Activated CD8-positive, alpha-beta memory T cell treated with anti-CD3 and anti-CD28 coated beads, Interleukin-2, amount 50 U/mL, for 1 hour (primary cell): Measurements from ENCODE around the gene PRR27.
"Not testable (repeated sequence)": the region's sequence is repeated elsewhere in the genome, so short reads cannot be mapped to it uniquely, and the experiment has no call there.

Source experiments
- DNase-seq: peaks from one replicate; pipeline ENCODE4 v3.0.0-alpha.2; 2020; ENCODE audit errors: extremely low read depth

PRR27 gene

DNA sequence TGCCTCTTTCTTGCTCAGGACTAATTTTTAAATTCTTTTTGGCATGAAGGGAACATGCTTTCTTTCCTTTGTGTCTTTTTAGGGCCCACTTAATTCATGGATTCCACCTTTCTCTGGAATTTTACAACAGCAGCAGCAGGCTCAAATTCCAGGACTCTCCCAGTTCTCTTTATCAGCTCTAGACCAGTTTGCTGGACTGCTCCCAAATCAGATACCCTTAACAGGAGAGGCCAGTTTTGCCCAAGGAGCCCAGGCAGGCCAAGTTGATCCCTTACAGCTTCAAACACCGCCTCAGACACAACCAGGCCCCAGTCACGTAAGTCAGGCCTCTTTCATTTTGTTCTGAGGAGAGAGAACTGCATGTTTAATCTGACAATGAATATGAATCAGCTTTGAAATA is 43.8 kb downstream of the PRR27 start:
- no peak for DNase-seq

- no peak for DNase-seq
Measured at GRCh38 chr4:70203601-70204000, 49.6 kb downstream of the PRR27 start.

DNA sequence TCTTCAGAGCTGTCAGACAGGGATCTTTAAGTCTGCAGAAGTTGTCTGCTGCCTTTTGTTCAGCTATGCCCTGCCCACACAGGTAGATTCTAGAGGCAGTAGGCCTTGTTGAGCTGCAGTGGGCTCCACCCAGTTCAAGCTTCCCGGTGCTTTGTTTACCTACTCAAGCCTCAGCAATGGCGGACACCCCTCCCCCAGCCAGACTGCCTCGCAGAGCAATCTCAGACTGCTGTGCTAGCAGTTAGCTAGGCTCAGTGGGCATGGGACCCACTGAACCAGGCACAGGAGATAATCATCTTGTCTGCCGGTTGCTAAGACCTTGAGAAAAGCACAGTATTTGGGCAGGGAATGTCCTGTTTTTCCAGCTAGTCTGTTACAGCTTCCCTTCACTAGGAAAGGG is 58.7 kb downstream of the PRR27 start:
- not testable (repeated sequence) for DNase-seq
